ENCODE measurements around the gene RNF121. TPM values are rescaled to one million over a fixed set of nuclear protein-coding genes. Genes with fewer than 3 reads are reported as not detected.

The RNF121 gene
- total and polyA plus RNA-seq, 2 of the 8 experiments (the other 6 are each of a cell fraction or from before 2014, with no cell fraction given) = 39.7 to 51.6 TPM

GRCh38 chr11:72015511-72016061 is 86.7 kb downstream of the RNF121 start:
- FAIRE-seq = no peak
- no peak overlapping the region for H3K4me2 ChIP-seq (ENCODE audit: insufficient read depth in 1 of 2, low read depth in 2 of 2, low read length in 2 of 2)
- CTCF ChIA-PET (ENCODE audit: partially characterized antibody) = interaction anchor here (0.9 to 25.0 kb wide), 22 partner anchors 10 to 221 kb away, joined by 3 to 423 read pairs (median 4); partner anchors contain the start of genes FOLR2, IL18BP and LAMTOR1

More at GRCh38 chr11:72015511-72016061, 86.7 kb downstream of the RNF121 start:
- Histone ChIP-seq H3K9ac (replicated peaks in 1 of 4; ENCODE audit: extremely low read depth in 1 of 4, low read depth in 3 of 4, low read length in 3 of 4) (no peak overlapping the region), H2AFZ (ENCODE audit: low read length) (no peak overlapping the region), H3K79me1 (ENCODE audit: low read depth, low read length) (no peaks in the 10 kb centered on the region; the same call in 1 of the 2 replicates), H3K23ac (ENCODE audit: insufficient read length) (no peak overlapping the region), H3K14ac (ENCODE audit: insufficient read length) (no peak overlapping the region), H4K20me1 (replicated peaks in 1 of 2; ENCODE audit: control insufficient read depth in 1 of 2, insufficient read depth in 2 of 2, low read length in 2 of 2) (peaks cover 16 to 39% of the 10 kb centered on the region in 2 experiments), H3K36me3 (ENCODE audit: control insufficient read depth in 2 of 4, insufficient read depth in 4 of 4, low read length in 3 of 4) (peaks cover 60 to 85% (median 81%) of the 10 kb centered on the region in 4 experiments), H2BK120ac (replicated peaks; ENCODE audit: low read depth, low read length) (no peak overlapping the region), H2BK15ac (ENCODE audit: low read length) (no peak overlapping the region), H3K27me3 (replicated peaks in 1 of 4; ENCODE audit: control insufficient read depth in 3 of 4, extremely low read depth in 1 of 4, insufficient read depth in 3 of 4, low read length in 3 of 4) (no peaks in the 10 kb centered on the region), H3K18ac (ENCODE audit: extremely low read depth, low read length) (no peak overlapping the region), H2AK5ac (ENCODE audit: low read depth, low read length) (no peak overlapping the region), H4K5ac (ENCODE audit: insufficient read length, low read depth, low read length) (no peak overlapping the region), H3K23me2 (ENCODE audit: low read depth, low read length) (no peaks in the 10 kb centered on the region), H2BK5ac (ENCODE audit: low read depth, low read length) (no peak overlapping the region), H3K56ac (replicated peaks; ENCODE audit: insufficient read length, low read depth, low read length) (no peak overlapping the region), H2BK20ac (ENCODE audit: low read length) (no peak overlapping the region), H3K4me1 (replicated peaks in 1 of 4; ENCODE audit: control insufficient read depth in 3 of 4, insufficient read depth in 4 of 4, low read length in 3 of 4) (no peaks in the 10 kb centered on the region), H4K91ac (replicated peaks; ENCODE audit: insufficient read length, low read length) (no peak overlapping the region), H3K4me3 (ENCODE audit: extremely low read depth in 1 of 4, insufficient read depth in 2 of 4, low read depth in 3 of 4, low read length in 4 of 4) (no peak overlapping the region), H3K79me2 (ENCODE audit: control insufficient read depth in 1 of 2, insufficient read depth in 2 of 2, low read length in 2 of 2) (no peaks in the 10 kb centered on the region), H3K4ac (replicated peaks; ENCODE audit: insufficient read length, low read depth, low read length) (no peak overlapping the region), H2BK12ac (ENCODE audit: low read depth, low read length) (no peak overlapping the region), H3K27ac (ENCODE audit: low read depth, low read length) (no peak overlapping the region), H4K8ac (ENCODE audit: extremely low read depth, insufficient read depth, low read length) (no peak overlapping the region), H3K9me3 (ENCODE audit: insufficient read depth in 2 of 2, low read depth in 1 of 2, low read length in 1 of 2) (no peaks in the 10 kb centered on the region)
- TF ChIP-seq RAD21 (IDR thresholded peaks at IDR 0.05 in 1 of 2, conservative IDR thresholded peaks at IDR 0.05 in 1 of 2; ENCODE audit: low read depth in 2 of 2, low read length in 2 of 2) (peak; percentile 24 to 42; a peak in 3 of 4 replicates), CEBPB (IDR thresholded peaks at IDR 0.05; ENCODE audit: low read depth, low read length) (no peak), CTCF (IDR thresholded peaks at IDR 0.05; ENCODE audit: control extremely low read depth in 1 of 3, insufficient read depth in 1 of 3, low read depth in 1 of 3, low read length in 3 of 3) (peak; percentile 45 to 62 (median 57))
- WGBS, 2 experiments (ENCODE audit: extremely low coverage in 1 of 2, insufficient coverage in 1 of 2, insufficient read length in 1 of 2, insufficient replicate concordance in 2 of 2, low coverage in 1 of 2, low lambda C conversion rate in 2 of 2, missing lambda C conversion rate in 1 of 2) = 85% methylated on average over 10 of the region's 10 CpGs; no CpG with 5 or more reads in 1 of the 2 experiments
- POLR2A ChIA-PET (ENCODE audit: partially characterized antibody) = interaction anchor here (0.9 to 2.3 kb wide), 7 partner anchors 10 to 86 kb away, joined by 3 to 11 read pairs (median 3); partner anchors contain the start of gene RNF121
- DNase-seq (ENCODE audit: low read depth in 1 of 2, low spot score in 2 of 2) = no peak

Measured in H1 (cell line).